Mesendoderm (in vitro differentiated cells): ENCODE data around the gene EFCAB14.
"Not testable (repeated sequence)": the region's sequence is repeated elsewhere in the genome, so short reads cannot be mapped to it uniquely, and the experiment has no call there.

ENCODE experiments used
- DNase-seq: peaks from one replicate; pipeline ENCODE4 v3.0.0; 2013
- H2AK5ac ChIP-seq: 2 replicates; pipeline ENCODE4 v1.6.1; 2013; ENCODE audit warnings: low read length, inconsistent platforms
- H2BK120ac ChIP-seq: 2 replicates; pipeline ENCODE4 v1.6.1; 2013; ENCODE audit warnings: low read depth, mild to moderate bottlenecking, low read length, moderate library complexity, mixed read lengths
- H2BK15ac ChIP-seq: replicated peaks from 2 replicates; pipeline ENCODE4 v1.6.1; 2013; ENCODE audit warnings: low read depth, mild to moderate bottlenecking, moderate library complexity
- H2BK5ac ChIP-seq: 2 replicates; pipeline ENCODE4 v1.6.1; 2013; ENCODE audit warnings: low read length, inconsistent platforms
- H3K18ac ChIP-seq: 2 replicates; pipeline ENCODE4 v1.6.1; 2013; ENCODE audit warnings: mild to moderate bottlenecking, low read length, mixed read lengths
- H3K23ac ChIP-seq: one replicate; pipeline ENCODE4 v1.6.1; 2013; ENCODE audit warnings: low read length
- H3K27ac ChIP-seq: 2 replicates; pipeline ENCODE4 v1.5.1; 2013; ENCODE audit warnings: low read depth, mild to moderate bottlenecking, inconsistent platforms, low read length, moderate library complexity
- H3K27me3 ChIP-seq: 2 replicates; pipeline ENCODE4 v1.6.1; 2013; ENCODE audit warnings: low read length, control low read depth, mild to moderate bottlenecking, inconsistent platforms; ENCODE audit not compliant: insufficient read depth, poor library complexity
- H3K36me3 ChIP-seq: 2 replicates; pipeline ENCODE4 v1.6.1; 2013; ENCODE audit warnings: low read length, inconsistent platforms; ENCODE audit not compliant: control insufficient read depth, insufficient read depth
- H3K4ac ChIP-seq: one replicate; pipeline ENCODE4 v1.6.1; 2013; ENCODE audit warnings: low read depth, mild to moderate bottlenecking, low read length, moderate library complexity
- H3K4me1 ChIP-seq: 2 replicates; pipeline ENCODE4 v1.6.1; 2013; ENCODE audit warnings: low read depth, low read length, inconsistent platforms; ENCODE audit not compliant: control insufficient read depth
- H3K4me2 ChIP-seq: 2 replicates; pipeline ENCODE4 v1.6.1; 2013; ENCODE audit warnings: low read length
- H3K4me3 ChIP-seq: 2 replicates; pipeline ENCODE4 v1.5.1; 2013; ENCODE audit warnings: mild to moderate bottlenecking, low read length
- H3K56ac ChIP-seq: one replicate; pipeline ENCODE4 v1.6.1; 2013; ENCODE audit warnings: low read length
- H3K79me1 ChIP-seq: 2 replicates; pipeline ENCODE4 v1.6.1; 2013; ENCODE audit warnings: low read length, inconsistent platforms
- H3K79me2 ChIP-seq: 2 replicates; pipeline ENCODE4 v1.6.1; 2013; ENCODE audit warnings: mild to moderate bottlenecking, low read length; ENCODE audit not compliant: control insufficient read depth, insufficient read depth
- H3K9ac ChIP-seq: 2 replicates; pipeline ENCODE4 v1.6.1; 2013; ENCODE audit warnings: low read length, inconsistent platforms
- H4K5ac ChIP-seq: one replicate; pipeline ENCODE4 v1.6.1; 2013; ENCODE audit warnings: low read length
- H4K8ac ChIP-seq: one replicate; pipeline ENCODE4 v1.6.1; 2013; ENCODE audit warnings: low read depth, mild to moderate bottlenecking, control low read depth, low read length, moderate library complexity
- WGBS: extraction: QIAGEN DNeasy Blood & Tissue Kit; methylation state at CpG from one replicate; pipeline ENCODE4 v1.1.7; 2013; ENCODE audit warnings: low lambda C conversion rate, missing lambda C conversion rate; ENCODE audit not compliant: insufficient coverage; ENCODE audit errors: extremely low coverage; 5-methylcytosine and 5-hydroxymethylcytosine counted together

Gene EFCAB14

DNA sequence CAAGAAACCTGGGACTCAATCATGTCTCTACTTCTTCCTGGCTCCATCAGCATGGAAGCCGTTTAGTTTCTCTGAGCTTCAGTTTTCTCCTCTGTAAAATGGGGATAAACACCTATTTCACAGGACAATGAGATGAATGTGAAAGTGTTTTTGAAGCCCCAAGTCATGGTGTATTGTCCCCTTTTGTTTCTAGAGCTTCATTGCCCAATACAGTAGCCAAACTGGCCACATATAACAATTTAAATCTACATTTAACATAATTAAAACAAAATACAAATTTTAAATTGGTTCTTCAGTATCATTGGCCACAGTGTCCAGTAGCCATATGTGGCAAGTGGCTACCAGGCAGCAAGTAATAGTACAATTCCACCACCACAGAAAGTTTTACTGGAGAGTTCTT lies 2.3 kb upstream of the EFCAB14 start:
- H3K36me3 ChIP-seq: no peaks in the 10 kb centered on the region
- H3K9ac ChIP-seq: no peak overlapping the region
- H3K79me2 ChIP-seq: peaks cover 17% of the 10 kb centered on the region
- H3K4me1 ChIP-seq: peaks cover 11% of the 10 kb centered on the region
- H3K79me1 ChIP-seq: peaks cover 15% of the 10 kb centered on the region
- no peak overlapping the region for H3K4ac ChIP-seq
- no peak for DNase-seq
- H4K8ac ChIP-seq: no peak overlapping the region
- no peak overlapping the region for H3K4me3 ChIP-seq
- H3K23ac ChIP-seq: no peak overlapping the region
- no peak overlapping the region for H2BK15ac ChIP-seq
- no peak overlapping the region for H3K18ac ChIP-seq
- no peak overlapping the region for H2BK5ac ChIP-seq
- H3K27me3 ChIP-seq: no peaks in the 10 kb centered on the region
- H3K4me2 ChIP-seq: no peak overlapping the region
- WGBS: no CpG with 5 or more reads among the region's 1 CpG
- no peak overlapping the region for H2BK120ac ChIP-seq
- no peak overlapping the region for H3K27ac ChIP-seq
- H2AK5ac ChIP-seq: no peak overlapping the region
- no peak overlapping the region for H4K5ac ChIP-seq
- no peak overlapping the region for H3K56ac ChIP-seq

DNA sequence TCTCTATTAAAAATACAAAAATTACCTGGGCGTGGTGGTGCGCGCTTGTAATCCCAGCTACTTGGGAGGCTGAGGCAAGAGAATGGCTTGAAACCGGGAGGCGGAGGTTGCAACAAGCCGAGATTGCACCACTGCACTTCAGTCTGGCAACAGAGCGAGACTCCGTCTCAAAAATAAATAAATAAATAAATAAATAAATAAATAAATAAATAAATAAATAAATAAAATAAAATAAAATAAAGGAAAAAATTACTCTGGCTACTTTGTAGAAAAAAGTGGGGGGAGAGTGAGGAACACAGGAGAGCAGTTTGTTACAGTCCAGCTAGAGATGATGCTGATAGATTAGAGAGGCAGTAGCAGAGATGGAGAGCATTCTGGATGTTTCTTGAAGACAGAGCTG lies 1.4 kb upstream of the EFCAB14 start:
- H2BK15ac ChIP-seq, H2AK5ac ChIP-seq, H2BK5ac ChIP-seq, H4K8ac ChIP-seq, DNase-seq, H3K23ac ChIP-seq, H3K18ac ChIP-seq, H3K36me3 ChIP-seq, H3K4ac ChIP-seq, H3K9ac ChIP-seq, H3K27ac ChIP-seq, H3K4me2 ChIP-seq, H3K56ac ChIP-seq, H3K4me3 ChIP-seq, H3K27me3 ChIP-seq, H2BK120ac ChIP-seq, H4K5ac ChIP-seq: not testable (repeated sequence)
- no CpG with 5 or more reads among the region's 8 CpGs for WGBS
- Histone ChIP-seq H3K4me1 (peaks cover 11% of the 10 kb centered on the region), H3K79me1 (peaks cover 17% of the 10 kb centered on the region), H3K79me2 (peaks cover 17% of the 10 kb centered on the region)

DNA sequence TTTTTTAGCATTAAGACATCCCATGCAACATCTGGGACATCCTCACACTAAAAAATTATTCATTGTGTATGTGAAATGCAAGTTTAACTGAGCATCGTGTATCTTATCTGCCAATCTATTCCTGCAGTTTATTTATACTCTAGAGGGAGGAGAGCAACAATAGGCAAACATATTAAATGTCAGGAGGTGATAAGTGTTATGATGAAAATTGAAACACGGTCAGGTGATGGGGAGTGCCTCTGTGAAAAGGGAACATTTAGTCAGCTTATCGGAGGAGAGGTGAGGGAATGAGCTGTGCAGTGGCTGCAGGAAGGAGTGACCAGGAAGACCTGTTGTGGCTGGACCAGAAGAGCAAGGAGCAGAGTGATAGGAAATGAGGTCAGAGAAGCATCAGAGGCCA lies 775 bp upstream of the EFCAB14 start:
- no peak overlapping the region for H3K4me2 ChIP-seq
- peak overlapping the region; percentile 37 for H3K9ac ChIP-seq
- no peak overlapping the region for H3K4me3 ChIP-seq
- peak; percentile 39 for DNase-seq
- H3K36me3 ChIP-seq: peaks cover 2% of the 10 kb centered on the region
- H2BK120ac ChIP-seq: no peak overlapping the region
- H3K23ac ChIP-seq: no peak overlapping the region
- no peak overlapping the region for H2BK5ac ChIP-seq
- peaks cover 18% of the 10 kb centered on the region for H3K79me1 ChIP-seq
- no peak overlapping the region for H3K18ac ChIP-seq
- no peak overlapping the region for H2AK5ac ChIP-seq
- no peak overlapping the region for H3K4ac ChIP-seq
- H3K27me3 ChIP-seq: no peaks in the 10 kb centered on the region
- H2BK15ac ChIP-seq: no peak overlapping the region
- H3K4me1 ChIP-seq: peaks cover 9% of the 10 kb centered on the region
- H3K27ac ChIP-seq: no peak overlapping the region
- no CpG with 5 or more reads among the region's 3 CpGs for WGBS
- H4K5ac ChIP-seq: no peak overlapping the region
- no peak overlapping the region for H4K8ac ChIP-seq
- peak overlapping the region; percentile 1 for H3K56ac ChIP-seq
- peaks cover 17% of the 10 kb centered on the region for H3K79me2 ChIP-seq

DNA sequence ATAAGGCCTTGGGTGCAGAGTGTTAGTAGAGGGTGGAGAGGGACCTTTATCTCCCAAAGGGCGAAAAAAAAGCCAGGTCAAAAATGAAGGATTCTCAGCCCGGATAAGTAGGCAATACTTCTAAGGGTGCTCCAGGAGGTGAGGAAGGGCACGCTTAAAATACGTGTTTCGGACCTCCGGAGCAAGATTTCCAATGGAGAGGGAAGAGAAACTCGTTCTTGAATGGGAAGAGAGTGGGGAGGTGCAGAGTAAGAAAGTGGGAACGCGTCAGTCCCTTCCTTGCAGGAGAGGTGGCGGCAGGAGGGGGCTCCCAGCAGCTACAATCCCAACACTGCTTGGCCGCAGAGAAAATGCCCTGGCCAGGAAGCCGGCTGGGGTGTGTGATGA lies 581 bp downstream of the EFCAB14 start:
- peak overlapping the region; percentile 58 for H3K27ac ChIP-seq
- peaks cover 18% of the 10 kb centered on the region for H3K79me1 ChIP-seq
- H3K4me2 ChIP-seq: peak overlapping the region; percentile 100
- H4K5ac ChIP-seq: no peak overlapping the region
- H2BK120ac ChIP-seq: no peak overlapping the region
- no peak overlapping the region for H3K23ac ChIP-seq
- peak overlapping the region; percentile 90 for H3K56ac ChIP-seq
- peaks cover 2% of the 10 kb centered on the region for H3K36me3 ChIP-seq
- peak; percentile 33 for DNase-seq
- peak overlapping the region; percentile 41 for H3K4ac ChIP-seq
- H3K18ac ChIP-seq: peak overlapping the region; percentile 69
- peaks cover 17% of the 10 kb centered on the region for H3K79me2 ChIP-seq
- no peaks in the 10 kb centered on the region for H3K27me3 ChIP-seq
- no CpG with 5 or more reads among the region's 12 CpGs for WGBS
- peak overlapping the region; percentile 78 for H3K4me3 ChIP-seq
- H2BK15ac ChIP-seq: no peak overlapping the region
- H2BK5ac ChIP-seq: no peak overlapping the region
- H4K8ac ChIP-seq: no peak overlapping the region
- H2AK5ac ChIP-seq: no peak overlapping the region
- H3K4me1 ChIP-seq: peaks cover 9% of the 10 kb centered on the region
- H3K9ac ChIP-seq: peak overlapping the region; percentile 86

DNA sequence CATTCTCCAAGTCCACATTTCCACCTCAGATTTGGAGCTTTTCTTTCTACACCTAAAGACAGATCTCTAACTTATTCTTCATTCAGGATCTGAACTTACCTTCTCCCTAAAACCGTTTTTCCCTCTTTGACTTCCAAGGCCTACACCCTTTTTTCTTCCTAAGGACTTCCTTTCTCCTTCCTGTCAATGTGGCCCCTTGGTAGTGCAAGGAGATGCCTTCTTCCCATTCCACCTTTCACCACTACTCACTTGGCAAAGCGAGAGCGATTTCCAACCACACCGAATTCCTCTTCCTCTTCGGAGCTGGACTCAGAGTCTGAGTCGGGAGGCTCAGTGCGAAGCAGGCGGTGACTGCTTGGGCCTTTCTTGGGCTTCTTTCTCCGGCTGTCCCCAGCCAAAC lies 1.3 kb downstream of the EFCAB14 start:
- Histone ChIP-seq H4K8ac (no peak overlapping the region), H3K23ac (no peak overlapping the region), H3K9ac (peak overlapping the region; percentile 86), H2AK5ac (no peak overlapping the region), H3K18ac (no peak overlapping the region), H3K4me3 (no peak overlapping the region), H3K4me2 (peak overlapping the region; percentile 100), H2BK120ac (no peak overlapping the region), H3K79me2 (peaks cover 17% of the 10 kb centered on the region), H3K36me3 (peaks cover 2% of the 10 kb centered on the region), H3K79me1 (peaks cover 19% of the 10 kb centered on the region), H4K5ac (no peak overlapping the region), H3K27me3 (no peaks in the 10 kb centered on the region), H2BK15ac (no peak overlapping the region), H3K4ac (no peak overlapping the region), H3K4me1 (peaks cover 9% of the 10 kb centered on the region), H3K27ac (no peak overlapping the region), H3K56ac (peak overlapping the region; percentile 90), H2BK5ac (no peak overlapping the region)
- no CpG with 5 or more reads among the region's 9 CpGs for WGBS
- DNase-seq: no peak

DNA sequence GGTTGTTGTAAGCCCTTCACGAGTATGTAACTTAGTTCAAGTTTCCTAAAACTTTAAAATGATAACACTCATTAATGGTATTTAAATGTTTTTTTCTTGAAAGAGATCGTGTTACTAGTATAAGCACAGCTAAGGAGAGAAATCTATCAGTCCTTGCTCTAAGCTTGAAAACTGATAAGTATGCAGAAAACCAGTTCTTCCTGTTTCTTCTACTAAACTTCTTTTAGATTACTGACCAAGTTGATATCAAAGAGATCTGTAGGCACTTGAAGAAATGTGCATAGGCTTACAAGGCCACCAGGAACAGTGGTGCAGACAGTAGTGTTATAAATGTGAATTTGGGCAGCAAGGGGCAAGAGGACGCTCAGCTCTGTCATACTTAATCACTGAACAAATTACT lies 3.9 kb downstream of the EFCAB14 start:
- WGBS: no CpG with 5 or more reads among the region's 3 CpGs
- Histone ChIP-seq H3K56ac (no peak overlapping the region), H3K27ac (no peak overlapping the region), H4K8ac (no peak overlapping the region), H2BK5ac (no peak overlapping the region), H3K4ac (no peak overlapping the region), H2AK5ac (no peak overlapping the region), H3K23ac (no peak overlapping the region), H2BK15ac (no peak overlapping the region), H3K4me2 (no peak overlapping the region), H3K9ac (no peak overlapping the region), H3K79me2 (peaks cover 17% of the 10 kb centered on the region), H3K4me3 (no peak overlapping the region), H3K18ac (no peak overlapping the region), H3K4me1 (peaks cover 9% of the 10 kb centered on the region), H3K27me3 (no peaks in the 10 kb centered on the region), H2BK120ac (no peak overlapping the region), H4K5ac (no peak overlapping the region), H3K79me1 (peaks cover 19% of the 10 kb centered on the region), H3K36me3 (peaks cover 2% of the 10 kb centered on the region)
- no peak for DNase-seq
